HEK293 (cell line): ENCODE results near the gene HK2.

Source experiments
- CTCF ChIA-PET: fragments of 350-600 bp; formaldehyde crosslinking; extraction: SDS; loops from one replicate; lab custom pipeline; 2021; ENCODE audit warnings: antibody characterized with exemption; lab: Yijun Ruan, JAX
- POLR2A ChIA-PET: fragments of 300-600 bp; formaldehyde crosslinking; extraction: SDS; loops from one replicate; lab custom pipeline; 2020; ENCODE audit warnings: antibody characterized with exemption, inconsistent platforms; lab: Yijun Ruan, JAX
- H3K27ac ChIP-seq: fragments of 200-500 bp; sonication (Bioruptor generic); 2 replicates; pipeline ENCODE4 v1.5.1; 2014; ENCODE audit warnings: low read depth, low read length, control low read depth, inconsistent platforms; ENCODE audit errors: extremely low read depth
- H3K36me3 ChIP-seq, 2 experiments: fragments of 200-500 bp in 1 of 2; sonication (Bioruptor generic) in 1 of 2; 1 replicate in 1 of 2; 2 replicates in 1 of 2; pipeline ENCODE4 v1.5.1; 2014 to 2017; ENCODE audit warnings: inconsistent platforms in 2 of 2, low read length in 2 of 2; ENCODE audit not compliant: control insufficient read depth in 2 of 2, insufficient read depth in 1 of 2
- H3K4me1 ChIP-seq: fragments of 200-500 bp; sonication (Bioruptor generic); 2 replicates; pipeline ENCODE4 v1.5.1; 2014; ENCODE audit warnings: mild to moderate bottlenecking, low read length, inconsistent platforms; ENCODE audit not compliant: control insufficient read depth, insufficient read depth
- H3K4me3 ChIP-seq: 2 replicates; pipeline ENCODE4 v1.5.1; 2011; ENCODE audit warnings: low read depth, mild to moderate bottlenecking, control low read depth, low read length, moderate library complexity
- H3K9me3 ChIP-seq: fragments of 200-500 bp; sonication (Bioruptor generic); 2 replicates; pipeline ENCODE4 v1.5.1; 2014; ENCODE audit warnings: low read depth, low read length, inconsistent platforms; ENCODE audit not compliant: control insufficient read depth, insufficient read depth
- BCL11B ChIP-seq: fragments of 450-650 bp; formaldehyde crosslinking; IDR thresholded peaks from 2 replicates; pipeline ENCODE4 v1.5.1; 2016; ENCODE audit warnings: low read depth, missing biosample characterization, missing genetic modification characterization
- KLF16 ChIP-seq: fragments of 450-650 bp; formaldehyde crosslinking; IDR thresholded peaks from 2 replicates; pipeline ENCODE4 v1.5.1; 2017; ENCODE audit warnings: missing biosample characterization, missing genetic modification characterization
- ZFHX2 ChIP-seq: fragments of 450-650 bp; formaldehyde crosslinking; conservative IDR thresholded peaks from 2 replicates; pipeline ENCODE4 v1.5.1; 2016; ENCODE audit warnings: missing biosample characterization, missing genetic modification characterization
- ZFP37 ChIP-seq: fragments of 450-650 bp; formaldehyde crosslinking; IDR thresholded peaks from 2 replicates; pipeline ENCODE4 v1.5.1; 2016; ENCODE audit warnings: missing biosample characterization, missing genetic modification characterization
- ZNF114 ChIP-seq: fragments of 450-650 bp; formaldehyde crosslinking; IDR thresholded peaks from 2 replicates; pipeline ENCODE4 v1.5.0; 2017; ENCODE audit warnings: missing biosample characterization, missing genetic modification characterization
- ZNF202 ChIP-seq: fragments of 450-650 bp; formaldehyde crosslinking; IDR thresholded peaks from 2 replicates; pipeline ENCODE4 v1.5.1; 2016; ENCODE audit warnings: missing biosample characterization, missing genetic modification characterization, borderline replicate concordance
- ZNF473 ChIP-seq: fragments of 450-650 bp; formaldehyde crosslinking; IDR thresholded peaks from 2 replicates; pipeline ENCODE4 v1.5.1; 2017; ENCODE audit warnings: missing biosample characterization, missing genetic modification characterization
- ZNF561 ChIP-seq: fragments of 450-650 bp; IDR thresholded peaks from 2 replicates; pipeline ENCODE4 v1.5.1; 2018; ENCODE audit warnings: missing biosample characterization, missing genetic modification characterization, borderline replicate concordance
- ZNF629 ChIP-seq: fragments of 450-650 bp; formaldehyde crosslinking; IDR thresholded peaks from 2 replicates; pipeline ENCODE4 v1.5.1; 2017; ENCODE audit warnings: missing biosample characterization, missing genetic modification characterization
- ZNF654 ChIP-seq: fragments of 450-650 bp; formaldehyde crosslinking; IDR thresholded peaks from 2 replicates; pipeline ENCODE4 v1.5.1; 2016; ENCODE audit warnings: low read depth, missing biosample characterization, missing genetic modification characterization
- ZNF777 ChIP-seq: fragments of 450-650 bp; formaldehyde crosslinking; IDR thresholded peaks from 2 replicates; pipeline ENCODE4 v1.5.1; 2017; ENCODE audit warnings: missing biosample characterization, missing genetic modification characterization, borderline replicate concordance
- TF ChIP-seq, protein P1 (sequence below): fragments of 450-650 bp; formaldehyde crosslinking; IDR thresholded peaks from 2 replicates; pipeline ENCODE4 v1.5.1; 2016; ENCODE audit warnings: missing biosample characterization, missing genetic modification characterization, borderline replicate concordance
- TF ChIP-seq, protein P2 (sequence below): fragments of 450-650 bp; formaldehyde crosslinking; IDR thresholded peaks from 2 replicates; pipeline ENCODE4 v1.5.1; 2016; ENCODE audit warnings: missing biosample characterization, missing genetic modification characterization
- TF ChIP-seq, protein P3 (sequence below): fragments of 450-650 bp; formaldehyde crosslinking; IDR thresholded peaks from 2 replicates; pipeline ENCODE4 v1.5.1; 2016; ENCODE audit warnings: missing biosample characterization, missing genetic modification characterization
- TF ChIP-seq, protein P4 (sequence below): fragments of 450-650 bp; formaldehyde crosslinking; IDR thresholded peaks from 2 replicates; pipeline ENCODE4 v1.5.1; 2016; ENCODE audit warnings: missing biosample characterization, missing genetic modification characterization
- TF ChIP-seq, protein P5 (sequence below): fragments of 450-650 bp; formaldehyde crosslinking; IDR thresholded peaks from 2 replicates; pipeline ENCODE4 v1.5.1; 2017; ENCODE audit warnings: missing biosample characterization, missing genetic modification characterization
- TF ChIP-seq, protein P6 (sequence below): fragments of 450-650 bp; formaldehyde crosslinking; IDR thresholded peaks from 2 replicates; pipeline ENCODE4 v1.5.1; 2017; ENCODE audit warnings: missing biosample characterization, missing genetic modification characterization

The HK2 gene

DNA sequence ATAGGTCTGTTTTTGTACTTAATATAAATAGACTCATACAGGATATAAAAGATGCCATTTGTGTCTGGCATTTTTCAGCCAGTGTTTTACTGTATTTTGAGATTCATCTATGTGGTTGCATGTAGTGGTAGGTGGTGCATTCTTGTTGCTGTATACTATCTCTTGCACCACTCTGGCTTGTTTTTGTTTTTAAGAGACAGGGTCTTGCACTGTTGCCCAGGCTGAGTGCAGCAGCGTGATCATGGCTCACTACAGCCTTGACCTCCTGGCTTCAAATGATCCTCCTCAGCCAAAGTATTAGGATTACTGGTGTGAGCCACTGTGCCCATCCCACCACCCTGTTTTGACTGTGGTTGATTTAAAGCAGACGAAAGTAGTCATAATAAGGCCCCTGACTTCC is 12.6 kb downstream of the HK2 start:
- H3K9me3 ChIP-seq = no peaks in the 10 kb centered on the region
- H3K4me3 ChIP-seq = no peak overlapping the region
- no peak overlapping the region for H3K27ac ChIP-seq
- CTCF ChIA-PET = no interaction called here
- no peaks in the 10 kb centered on the region for H3K36me3 ChIP-seq
- POLR2A ChIA-PET = no interaction called here
- H3K4me1 ChIP-seq = peaks cover 3% of the 10 kb centered on the region; the same call in 1 of the 2 replicates
- TF ChIP-seq KLF16 (tag by site-specific recombination) = no peak
- TF ChIP-seq ZNF629 = no peak
- no peak for TF ChIP-seq ZNF654 (tag by site-specific recombination)
- no peak for TF ChIP-seq ZNF473 (tag by site-specific recombination)
- TF ChIP-seq BCL11B (tag by site-specific recombination) = no peak
- TF ChIP-seq, protein P1, sequence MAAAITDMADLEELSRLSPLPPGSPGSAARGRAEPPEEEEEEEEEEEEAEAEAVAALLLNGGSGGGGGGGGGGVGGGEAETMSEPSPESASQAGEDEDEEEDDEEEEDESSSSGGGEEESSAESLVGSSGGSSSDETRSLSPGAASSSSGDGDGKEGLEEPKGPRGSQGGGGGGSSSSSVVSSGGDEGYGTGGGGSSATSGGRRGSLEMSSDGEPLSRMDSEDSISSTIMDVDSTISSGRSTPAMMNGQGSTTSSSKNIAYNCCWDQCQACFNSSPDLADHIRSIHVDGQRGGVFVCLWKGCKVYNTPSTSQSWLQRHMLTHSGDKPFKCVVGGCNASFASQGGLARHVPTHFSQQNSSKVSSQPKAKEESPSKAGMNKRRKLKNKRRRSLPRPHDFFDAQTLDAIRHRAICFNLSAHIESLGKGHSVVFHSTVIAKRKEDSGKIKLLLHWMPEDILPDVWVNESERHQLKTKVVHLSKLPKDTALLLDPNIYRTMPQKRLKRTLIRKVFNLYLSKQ (tag by site-specific recombination) = no peak
- TF ChIP-seq, protein P2, sequence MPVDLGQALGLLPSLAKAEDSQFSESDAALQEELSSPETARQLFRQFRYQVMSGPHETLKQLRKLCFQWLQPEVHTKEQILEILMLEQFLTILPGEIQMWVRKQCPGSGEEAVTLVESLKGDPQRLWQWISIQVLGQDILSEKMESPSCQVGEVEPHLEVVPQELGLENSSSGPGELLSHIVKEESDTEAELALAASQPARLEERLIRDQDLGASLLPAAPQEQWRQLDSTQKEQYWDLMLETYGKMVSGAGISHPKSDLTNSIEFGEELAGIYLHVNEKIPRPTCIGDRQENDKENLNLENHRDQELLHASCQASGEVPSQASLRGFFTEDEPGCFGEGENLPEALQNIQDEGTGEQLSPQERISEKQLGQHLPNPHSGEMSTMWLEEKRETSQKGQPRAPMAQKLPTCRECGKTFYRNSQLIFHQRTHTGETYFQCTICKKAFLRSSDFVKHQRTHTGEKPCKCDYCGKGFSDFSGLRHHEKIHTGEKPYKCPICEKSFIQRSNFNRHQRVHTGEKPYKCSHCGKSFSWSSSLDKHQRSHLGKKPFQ (tag by site-specific recombination) = no peak
- no peak for TF ChIP-seq ZNF777 (tag by site-specific recombination)
- no peak for TF ChIP-seq ZFHX2 (tag by site-specific recombination)

DNA sequence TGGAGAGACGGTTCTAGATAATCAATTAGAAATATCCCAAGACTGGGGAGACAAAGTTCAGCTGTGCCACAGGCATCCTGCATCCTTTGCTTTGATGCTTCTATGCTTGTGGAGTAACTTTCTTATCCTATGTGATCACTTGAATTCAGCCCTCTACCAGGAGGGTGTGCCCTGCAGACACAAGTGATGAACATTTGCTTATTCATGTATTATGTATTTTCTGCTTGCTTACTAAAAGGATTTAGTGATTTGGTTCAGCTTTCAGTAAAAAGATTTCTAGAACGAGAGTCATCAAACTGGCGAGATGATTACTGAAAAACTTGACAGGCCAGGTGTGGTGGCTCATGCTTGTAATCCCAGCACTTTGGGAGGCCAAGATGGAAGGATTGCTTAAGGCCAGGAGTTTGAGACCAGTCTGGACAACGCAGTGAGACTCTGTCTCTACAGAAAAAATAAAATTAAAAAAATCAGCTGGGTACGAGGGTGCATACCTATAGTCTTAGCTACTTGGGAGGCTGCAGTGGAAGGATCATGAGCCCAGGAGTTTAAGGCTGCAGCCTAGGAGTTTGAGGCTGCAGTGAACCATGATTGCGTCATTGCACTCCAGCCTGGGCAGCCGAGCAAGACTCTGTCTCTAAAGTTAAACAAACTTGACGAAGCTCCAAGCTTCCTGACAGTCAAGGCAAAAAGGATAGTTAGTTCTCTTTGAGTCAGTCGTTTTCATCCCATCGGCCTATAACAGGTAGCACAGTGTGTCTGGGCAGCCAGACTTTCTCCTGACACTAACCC is 13.3 kb downstream of the HK2 start:
- no peak overlapping the region for H3K27ac ChIP-seq
- peaks cover 3% of the 10 kb centered on the region; the same call in 1 of the 2 replicates for H3K4me1 ChIP-seq
- ChIA-PET POLR2A (no interaction called here), CTCF (interaction anchor here (0.8 to 1.6 kb wide), 3 partner anchors 10 to 155 kb away, joined by 3 to 9 read pairs (median 3); no protein-coding TSS in a partner anchor)
- TF ChIP-seq ZNF561 (no peak), ZNF114 (no peak), ZNF473 (tag by site-specific recombination) (no peak)
- no peak overlapping the region for H3K4me3 ChIP-seq
- H3K9me3 ChIP-seq = no peaks in the 10 kb centered on the region
- no peaks in the 10 kb centered on the region for H3K36me3 ChIP-seq

DNA sequence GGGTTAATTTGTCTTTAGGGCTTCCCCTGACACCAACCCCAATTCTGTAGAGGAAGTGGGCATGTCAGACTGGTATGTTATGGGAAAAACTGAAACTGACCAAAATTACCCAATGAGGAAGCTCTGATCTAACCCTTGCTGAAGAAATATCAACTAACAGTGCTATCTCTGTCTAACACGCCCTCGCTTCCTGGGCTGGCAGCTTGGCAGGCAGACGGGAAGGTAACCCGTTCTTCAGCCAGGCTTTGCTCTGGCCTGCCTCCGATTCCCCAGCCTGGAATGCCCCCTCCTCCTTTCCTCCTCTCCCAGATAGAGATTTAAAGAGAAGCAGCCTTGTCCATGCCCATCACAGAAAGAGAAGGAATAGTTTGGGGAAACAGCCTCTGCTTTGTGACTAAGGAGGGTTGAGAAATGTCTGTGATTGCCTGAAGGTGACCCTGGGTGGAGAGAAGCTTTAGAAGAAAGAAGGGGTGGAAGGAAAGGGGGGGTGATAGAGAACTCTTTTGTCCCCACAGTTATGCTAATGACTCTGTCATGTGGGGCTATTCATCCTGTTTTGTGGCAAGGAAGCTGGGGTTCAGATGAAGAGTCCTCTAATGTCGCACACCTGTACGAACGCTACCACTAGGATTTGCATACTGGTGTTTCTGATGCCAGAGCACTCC is 15.4 kb downstream of the HK2 start:
- CTCF ChIA-PET = interaction anchor here (1.0 kb wide), 2 partner anchors 38 to 134 kb away, joined by 3 to 6 read pairs; no protein-coding TSS in a partner anchor
- Histone ChIP-seq H3K27ac (no peak overlapping the region), H3K4me3 (no peak overlapping the region)
- TF ChIP-seq, protein P3, sequence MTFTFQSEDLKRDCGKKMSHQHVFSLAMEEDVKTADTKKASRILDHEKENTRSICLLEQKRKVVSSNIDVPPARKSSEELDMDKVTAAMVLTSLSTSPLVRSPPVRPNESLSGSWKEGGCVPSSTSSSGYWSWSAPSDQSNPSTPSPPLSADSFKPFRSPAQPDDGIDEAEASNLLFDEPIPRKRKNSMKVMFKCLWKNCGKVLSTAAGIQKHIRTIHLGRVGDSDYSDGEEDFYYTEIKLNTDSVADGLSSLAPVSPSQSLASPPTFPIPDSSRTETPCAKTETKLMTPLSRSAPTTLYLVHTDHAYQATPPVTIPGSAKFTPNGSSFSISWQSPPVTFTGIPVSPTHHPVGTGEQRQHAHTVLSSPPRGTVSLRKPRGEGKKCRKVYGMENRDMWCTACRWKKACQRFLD (tag by site-specific recombination) = no peak
- TF ChIP-seq, protein P4, sequence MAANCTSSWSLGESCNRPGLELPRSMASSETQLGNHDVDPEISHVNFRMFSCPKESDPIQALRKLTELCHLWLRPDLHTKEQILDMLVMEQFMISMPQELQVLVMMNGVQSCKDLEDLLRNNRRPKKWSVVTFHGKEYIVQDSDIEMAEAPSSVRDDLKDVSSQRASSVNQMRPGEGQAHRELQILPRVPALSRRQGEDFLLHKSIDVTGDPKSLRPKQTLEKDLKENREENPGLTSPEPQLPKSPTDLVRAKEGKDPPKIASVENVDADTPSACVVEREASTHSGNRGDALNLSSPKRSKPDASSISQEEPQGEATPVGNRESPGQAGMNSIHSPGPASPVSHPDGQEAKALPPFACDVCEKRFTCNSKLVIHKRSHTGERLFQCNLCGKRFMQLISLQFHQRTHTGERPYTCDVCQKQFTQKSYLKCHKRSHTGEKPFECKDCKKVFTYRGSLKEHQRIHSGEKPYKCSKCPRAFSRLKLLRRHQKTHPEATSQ (tag by site-specific recombination) = no peak
- TF ChIP-seq, protein P5, sequence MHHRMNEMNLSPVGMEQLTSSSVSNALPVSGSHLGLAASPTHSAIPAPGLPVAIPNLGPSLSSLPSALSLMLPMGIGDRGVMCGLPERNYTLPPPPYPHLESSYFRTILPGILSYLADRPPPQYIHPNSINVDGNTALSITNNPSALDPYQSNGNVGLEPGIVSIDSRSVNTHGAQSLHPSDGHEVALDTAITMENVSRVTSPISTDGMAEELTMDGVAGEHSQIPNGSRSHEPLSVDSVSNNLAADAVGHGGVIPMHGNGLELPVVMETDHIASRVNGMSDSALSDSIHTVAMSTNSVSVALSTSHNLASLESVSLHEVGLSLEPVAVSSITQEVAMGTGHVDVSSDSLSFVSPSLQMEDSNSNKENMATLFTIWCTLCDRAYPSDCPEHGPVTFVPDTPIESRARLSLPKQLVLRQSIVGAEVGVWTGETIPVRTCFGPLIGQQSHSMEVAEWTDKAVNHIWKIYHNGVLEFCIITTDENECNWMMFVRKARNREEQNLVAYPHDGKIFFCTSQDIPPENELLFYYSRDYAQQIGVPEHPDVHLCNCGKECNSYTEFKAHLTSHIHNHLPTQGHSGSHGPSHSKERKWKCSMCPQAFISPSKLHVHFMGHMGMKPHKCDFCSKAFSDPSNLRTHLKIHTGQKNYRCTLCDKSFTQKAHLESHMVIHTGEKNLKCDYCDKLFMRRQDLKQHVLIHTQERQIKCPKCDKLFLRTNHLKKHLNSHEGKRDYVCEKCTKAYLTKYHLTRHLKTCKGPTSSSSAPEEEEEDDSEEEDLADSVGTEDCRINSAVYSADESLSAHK (tag by site-specific recombination) = no peak
- TF ChIP-seq, protein P6, sequence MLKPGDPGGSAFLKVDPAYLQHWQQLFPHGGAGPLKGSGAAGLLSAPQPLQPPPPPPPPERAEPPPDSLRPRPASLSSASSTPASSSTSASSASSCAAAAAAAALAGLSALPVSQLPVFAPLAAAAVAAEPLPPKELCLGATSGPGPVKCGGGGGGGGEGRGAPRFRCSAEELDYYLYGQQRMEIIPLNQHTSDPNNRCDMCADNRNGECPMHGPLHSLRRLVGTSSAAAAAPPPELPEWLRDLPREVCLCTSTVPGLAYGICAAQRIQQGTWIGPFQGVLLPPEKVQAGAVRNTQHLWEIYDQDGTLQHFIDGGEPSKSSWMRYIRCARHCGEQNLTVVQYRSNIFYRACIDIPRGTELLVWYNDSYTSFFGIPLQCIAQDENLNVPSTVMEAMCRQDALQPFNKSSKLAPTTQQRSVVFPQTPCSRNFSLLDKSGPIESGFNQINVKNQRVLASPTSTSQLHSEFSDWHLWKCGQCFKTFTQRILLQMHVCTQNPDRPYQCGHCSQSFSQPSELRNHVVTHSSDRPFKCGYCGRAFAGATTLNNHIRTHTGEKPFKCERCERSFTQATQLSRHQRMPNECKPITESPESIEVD (tag by site-specific recombination) = no peak
- TF ChIP-seq ZNF202 (tag by site-specific recombination) (no peak), ZFP37 (tag by site-specific recombination) (no peak), ZNF561 (no peak)

More for the DNA sequence above, 15.4 kb downstream of the HK2 start:
- Histone ChIP-seq H3K4me1 (no peaks in the 10 kb centered on the region), H3K9me3 (no peaks in the 10 kb centered on the region), H3K36me3 (peaks cover 0 to 2% of the 10 kb centered on the region in 2 experiments; a peak in 1 of 3 replicates)
- POLR2A ChIA-PET = no interaction called here
